ENCODE data around the gene KAZN.

Gene KAZN

GRCh38 chr1:14712136-14712535 lies 113.7 kb downstream of the KAZN start:
- no peak for DNase-seq (ENCODE audit: low read depth)
- TF ChIP-seq CTCF (conservative IDR thresholded peaks at IDR 0.05; ENCODE audit: low read depth, low read length) = no peak
- H3K4me3 ChIP-seq (ENCODE audit: low read length) = no peak overlapping the region

- no peak for DNase-seq (ENCODE audit: low read depth)
- H3K4me3 ChIP-seq (ENCODE audit: low read length) = no peak overlapping the region
- no peak for TF ChIP-seq CTCF (conservative IDR thresholded peaks at IDR 0.05; ENCODE audit: low read depth, low read length)
Measured at GRCh38 chr1:14713077-14713476, 114.6 kb downstream of the KAZN start.

GRCh38 chr1:14715266-14715665 lies 116.8 kb downstream of the KAZN start:
- no peak overlapping the region for H3K4me3 ChIP-seq (ENCODE audit: low read length)
- DNase-seq (ENCODE audit: low read depth) = no peak
- no peak for TF ChIP-seq CTCF (conservative IDR thresholded peaks at IDR 0.05; ENCODE audit: low read depth, low read length)

- no peak overlapping the region for H3K4me3 ChIP-seq (ENCODE audit: low read length)
- TF ChIP-seq CTCF (conservative IDR thresholded peaks at IDR 0.05; ENCODE audit: low read depth, low read length) = no peak
- DNase-seq (ENCODE audit: low read depth) = no peak
Measured at GRCh38 chr1:14715802-14716201, 117.3 kb downstream of the KAZN start.

- no peak for TF ChIP-seq CTCF (conservative IDR thresholded peaks at IDR 0.05; ENCODE audit: low read depth, low read length)
- no peak overlapping the region for H3K4me3 ChIP-seq (ENCODE audit: low read length)
- no peak for DNase-seq (ENCODE audit: low read depth)
Measured at GRCh38 chr1:14716474-14716873, 118.0 kb downstream of the KAZN start.

- TF ChIP-seq CTCF (conservative IDR thresholded peaks at IDR 0.05; ENCODE audit: low read depth, low read length) = no peak
- no peak for DNase-seq (ENCODE audit: low read depth)
- no peak overlapping the region for H3K4me3 ChIP-seq (ENCODE audit: low read length)
Measured at GRCh38 chr1:14718476-14718875, 120.0 kb downstream of the KAZN start.

GRCh38 chr1:14723401-14723800 lies 124.9 kb downstream of the KAZN start:
- TF ChIP-seq CTCF (conservative IDR thresholded peaks at IDR 0.05; ENCODE audit: low read depth, low read length) = no peak
- DNase-seq (ENCODE audit: low read depth) = no peak
- no peak overlapping the region for H3K4me3 ChIP-seq (ENCODE audit: low read length)
